ENCODE measurements around the gene TRANK1. TPM values are rescaled to one million over a fixed set of nuclear protein-coding genes. Genes with fewer than 3 reads are reported as not detected.

Gene TRANK1
- total and polyA plus RNA-seq, 2 of the 4 experiments (the other 2 are of a cell fraction), result 7.9 to 12.7 TPM

- Histone ChIP-seq H4K5ac (ENCODE audit: low read depth, low read length) (no peak overlapping the region), H2BK120ac (ENCODE audit: low read depth, low read length) (no peak overlapping the region), H3K9ac (ENCODE audit: low read depth, low read length) (no peak overlapping the region), H3K27me3 (ENCODE audit: control insufficient read depth, insufficient read depth, low read length) (no peaks in the 10 kb centered on the region), H3K9me1 (ENCODE audit: insufficient read depth, low read length) (peaks cover 6% of the 10 kb centered on the region), H2AK5ac (ENCODE audit: low read depth, low read length) (no peak overlapping the region), H2BK15ac (ENCODE audit: low read depth, low read length) (no peak overlapping the region), H4K91ac (ENCODE audit: insufficient read depth, low read depth, low read length) (no peak overlapping the region), H2BK5ac (ENCODE audit: low read depth, low read length, poor library complexity, severe bottlenecking) (no peak overlapping the region), H3K56ac (ENCODE audit: extremely low read depth, insufficient read depth, low read length) (no peak overlapping the region), H3K27ac (ENCODE audit: insufficient read depth, low read length) (no peak overlapping the region), H2AK9ac (replicated peaks; ENCODE audit: low read depth, low read length, poor library complexity) (no peak overlapping the region), H3K18ac (ENCODE audit: low read depth, low read length) (no peak overlapping the region), H3K14ac (replicated peaks; ENCODE audit: low read depth, low read length) (no peak overlapping the region), H3K79me1 (ENCODE audit: low read depth in 1 of 2, low read length in 2 of 2) (no peaks in the 10 kb centered on the region), H3K23ac (ENCODE audit: low read depth, low read length) (no peak overlapping the region), H3K4me3 (ENCODE audit: insufficient read depth, low read depth, low read length) (no peak overlapping the region), H3K36me3 (ENCODE audit: control insufficient read depth, insufficient read depth, low read length) (peaks cover 10% of the 10 kb centered on the region), H2AFZ (replicated peaks; ENCODE audit: low read length, poor library complexity) (no peak overlapping the region), H2BK20ac (ENCODE audit: low read depth, low read length) (no peak overlapping the region), H3K9me3 (ENCODE audit: control insufficient read depth, insufficient read depth, low read length) (no peaks in the 10 kb centered on the region), H3K4me2 (ENCODE audit: low read depth, low read length) (no peak overlapping the region), H4K8ac (ENCODE audit: low read depth in 2 of 2, low read length in 2 of 2) (no peak overlapping the region), H4K20me1 (ENCODE audit: insufficient read depth, low read length) (no peaks in the 10 kb centered on the region), H3K4ac (ENCODE audit: low read depth, low read length) (no peak overlapping the region), H3K4me1 (ENCODE audit: control insufficient read depth, insufficient read depth, low read length) (peaks cover 2% of the 10 kb centered on the region; the same call in 1 of the 2 replicates)
- intact Hi-C loops (cut with micrococcal nuclease), result no loop called here
- TF ChIP-seq MAFK (IDR thresholded peaks at IDR 0.05; ENCODE audit: low read depth, low read length), result no peak
- TF ChIP-seq CTCF (conservative IDR thresholded peaks at IDR 0.05; ENCODE audit: low read depth, low read length), result no peak
- no peak for TF ChIP-seq SMC3 (IDR thresholded peaks at IDR 0.05; ENCODE audit: low read depth, low read length)
- no peak for TF ChIP-seq RAD21 (IDR thresholded peaks at IDR 0.05; ENCODE audit: low read length)
- TF ChIP-seq CHD1 (IDR thresholded peaks at IDR 0.05; ENCODE audit: low read depth, low read length), result no peak
- TF ChIP-seq FOS (IDR thresholded peaks at IDR 0.05; ENCODE audit: low read depth, low read length), result no peak
- no peak for TF ChIP-seq POLR2A (IDR thresholded peaks at IDR 0.05; ENCODE audit: low read depth, low read length)
- no peak for TF ChIP-seq BHLHE40 (IDR thresholded peaks at IDR 0.05; ENCODE audit: low read depth, low read length)
- TF ChIP-seq CEBPB (IDR thresholded peaks at IDR 0.05; ENCODE audit: low read depth, low read length), result no peak
- TF ChIP-seq MXI1 (IDR thresholded peaks at IDR 0.05; ENCODE audit: borderline replicate concordance, low read depth, low read length), result no peak
- TF ChIP-seq MAZ (IDR thresholded peaks at IDR 0.05; ENCODE audit: borderline replicate concordance, low read depth, low read length), result no peak
- TF ChIP-seq USF2 (IDR thresholded peaks at IDR 0.05; ENCODE audit: low read depth, low read length), result no peak
- no peak for TF ChIP-seq NFE2L2 (IDR thresholded peaks at IDR 0.05; ENCODE audit: low read depth, low read length)
- no peak for TF ChIP-seq ELK1 (IDR thresholded peaks at IDR 0.05; ENCODE audit: borderline replicate concordance, low read depth, low read length)
- ChIA-PET CTCF (interaction anchor here (0.6 to 1.3 kb wide), 2 partner anchors 12 to 58 kb away, joined by 3 to 4 read pairs; no protein-coding TSS in a partner anchor), POLR2A (ENCODE audit: unreplicated experiment) (interaction anchor here (0.6 kb wide), 1 partner anchor 334 kb away, joined by 3 read pairs; no protein-coding TSS in a partner anchor)
- no peak for ATAC-seq (ENCODE audit: low read depth)
- dilution Hi-C loops (cut with HindIII; ENCODE audit: low sequenced_read_pairs, unreplicated experiment), result no loop called here
- BruUV-seq (replicated peaks), result no TSS peak
- WGBS, 2 experiments (ENCODE audit: extremely low coverage in 2 of 2, insufficient read length in 1 of 2), result no CpG with 5 or more reads among the region's 8 CpGs
- in situ Hi-C loops (cut with MboI; ENCODE audit: low sequenced_read_pairs), result no loop called here
- no peak for DNase-seq
Measured at GRCh38 chr3:36900474-36901443, 44.1 kb downstream of the TRANK1 start.

Data from IMR-90 (cell line).